Measurements from ENCODE around the gene SOX1.

Gene SOX1

GRCh38 chr13:112105244-112105681 lies 38.3 kb downstream of the SOX1 start:
- no peak overlapping the region for H3K4me3 ChIP-seq (ENCODE audit: low read depth, low read length)

GRCh38 chr13:112105892-112106291 lies 38.9 kb downstream of the SOX1 start:
- no peak overlapping the region for H3K4me3 ChIP-seq (ENCODE audit: low read depth, low read length)

- peak overlapping the region; percentile 4 for H3K4me3 ChIP-seq (ENCODE audit: low read depth, low read length)
Observed at GRCh38 chr13:112106478-112107141, 39.7 kb downstream of the SOX1 start.

- H3K4me3 ChIP-seq (ENCODE audit: low read depth, low read length) = no peak overlapping the region
Observed at GRCh38 chr13:112107289-112107688, 40.3 kb downstream of the SOX1 start.

- H3K4me3 ChIP-seq (ENCODE audit: low read depth, low read length) = no peak overlapping the region
Observed at GRCh38 chr13:112110479-112110878, 43.5 kb downstream of the SOX1 start.

- H3K4me3 ChIP-seq (ENCODE audit: low read depth, low read length) = no peak overlapping the region
Observed at GRCh38 chr13:112111239-112111857, 44.4 kb downstream of the SOX1 start.

- no peak overlapping the region for H3K4me3 ChIP-seq (ENCODE audit: low read depth, low read length)
Observed at GRCh38 chr13:112112534-112113276, 45.8 kb downstream of the SOX1 start.

- no peak overlapping the region for H3K4me3 ChIP-seq (ENCODE audit: low read depth, low read length)
Observed at GRCh38 chr13:112113348-112113747, 46.4 kb downstream of the SOX1 start.

- H3K4me3 ChIP-seq (ENCODE audit: low read depth, low read length) = no peak overlapping the region
Observed at GRCh38 chr13:112113851-112114250, 46.9 kb downstream of the SOX1 start.

- H3K4me3 ChIP-seq (ENCODE audit: low read depth, low read length) = no peak overlapping the region
Observed at GRCh38 chr13:112114391-112114790, 47.4 kb downstream of the SOX1 start.

- H3K4me3 ChIP-seq (ENCODE audit: low read depth, low read length) = no peak overlapping the region
Observed at GRCh38 chr13:112115403-112116091, 48.6 kb downstream of the SOX1 start.

- H3K4me3 ChIP-seq (ENCODE audit: low read depth, low read length) = no peak overlapping the region
Observed at GRCh38 chr13:112116187-112116950, 49.4 kb downstream of the SOX1 start.

- H3K4me3 ChIP-seq (ENCODE audit: low read depth, low read length) = no peak overlapping the region
Observed at GRCh38 chr13:112117258-112117954, 50.5 kb downstream of the SOX1 start.

- no peak overlapping the region for H3K4me3 ChIP-seq (ENCODE audit: low read depth, low read length)
Observed at GRCh38 chr13:112117955-112118302, 51.0 kb downstream of the SOX1 start.

- no peak overlapping the region for H3K4me3 ChIP-seq (ENCODE audit: low read depth, low read length)
Observed at GRCh38 chr13:112118451-112119064, 51.6 kb downstream of the SOX1 start.

- no peak overlapping the region for H3K4me3 ChIP-seq (ENCODE audit: low read depth, low read length)
Observed at GRCh38 chr13:112119192-112120030, 52.5 kb downstream of the SOX1 start.

- no peak overlapping the region for H3K4me3 ChIP-seq (ENCODE audit: low read depth, low read length)
Observed at GRCh38 chr13:112120031-112120373, 53.1 kb downstream of the SOX1 start.
